Esophagus squamous epithelium (tissue), 4 donors: ENCODE measurements around the gene TTC31.

ENCODE experiments used
- POLR2A ChIP-seq, 4 donors: fragments of 450-650 bp; IDR thresholded peaks; one replicate each; pipeline ENCODE4 v1.6.1; 2017; ENCODE audit warnings: antibody characterized with exemption in 4 of 4, mild to moderate bottlenecking in 4 of 4, moderate library complexity in 3 of 4
- TF ChIP-seq, protein P1 (sequence below), 6 experiments: fragments of 450-650 bp in 4 of 6; fragments of 200-600 bp in 2 of 6; sonication (generic) in 2 of 6; IDR thresholded peaks; one replicate each; pipeline ENCODE4 v1.5.1; 2016 to 2019; ENCODE audit warnings: antibody characterized with exemption in 6 of 6, mild to moderate bottlenecking in 4 of 6, moderate library complexity in 4 of 6

GRCh38 chr2:74524955-74525716 is 42.3 kb downstream of the TTC31 start:
- TF ChIP-seq, protein P1, sequence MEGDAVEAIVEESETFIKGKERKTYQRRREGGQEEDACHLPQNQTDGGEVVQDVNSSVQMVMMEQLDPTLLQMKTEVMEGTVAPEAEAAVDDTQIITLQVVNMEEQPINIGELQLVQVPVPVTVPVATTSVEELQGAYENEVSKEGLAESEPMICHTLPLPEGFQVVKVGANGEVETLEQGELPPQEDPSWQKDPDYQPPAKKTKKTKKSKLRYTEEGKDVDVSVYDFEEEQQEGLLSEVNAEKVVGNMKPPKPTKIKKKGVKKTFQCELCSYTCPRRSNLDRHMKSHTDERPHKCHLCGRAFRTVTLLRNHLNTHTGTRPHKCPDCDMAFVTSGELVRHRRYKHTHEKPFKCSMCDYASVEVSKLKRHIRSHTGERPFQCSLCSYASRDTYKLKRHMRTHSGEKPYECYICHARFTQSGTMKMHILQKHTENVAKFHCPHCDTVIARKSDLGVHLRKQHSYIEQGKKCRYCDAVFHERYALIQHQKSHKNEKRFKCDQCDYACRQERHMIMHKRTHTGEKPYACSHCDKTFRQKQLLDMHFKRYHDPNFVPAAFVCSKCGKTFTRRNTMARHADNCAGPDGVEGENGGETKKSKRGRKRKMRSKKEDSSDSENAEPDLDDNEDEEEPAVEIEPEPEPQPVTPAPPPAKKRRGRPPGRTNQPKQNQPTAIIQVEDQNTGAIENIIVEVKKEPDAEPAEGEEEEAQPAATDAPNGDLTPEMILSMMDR (IDR thresholded peaks at IDR 0.05), result no peak
- no peak for TF ChIP-seq POLR2A (IDR thresholded peaks at IDR 0.05)
